Stimulated activated CD4-positive, alpha-beta T cell treated with anti-CD3 and anti-CD28 coated beads, Interleukin-4, amount 100 ng/mL, for 48 hours (primary cell): ENCODE results near the gene DBP.

Source experiments
- DNase-seq, 2 donors: peaks; one replicate each; pipeline ENCODE4 v3.0.0-alpha.2; 2020; ENCODE audit warnings: low read depth in 2 of 2

The DBP gene

GRCh38 chr19:48613024-48613851 lies 23.9 kb downstream of the DBP start:
- DNase-seq, result no peak

GRCh38 chr19:48611872-48612271 lies 25.3 kb downstream of the DBP start:
- DNase-seq, result no peak

- DNase-seq, result no peak
These were observed 27.5 kb downstream of the DBP start for GRCh38 chr19:48609571-48610108.

- DNase-seq, result no peak
These were observed 28.3 kb downstream of the DBP start for GRCh38 chr19:48608798-48609263.

- DNase-seq, result no peak
These were observed 29.8 kb downstream of the DBP start for GRCh38 chr19:48607359-48607755.

- no peak for DNase-seq
These were observed 30.5 kb downstream of the DBP start, which contains the start of gene SPACA4 for GRCh38 chr19:48606463-48607358. SPACA4 (plus strand) TSS chr19:48606742; CDS start chr19:48606979, 237 bp downstream.

GRCh38 chr19:48603850-48604249 lies 33.3 kb downstream of the DBP start:
- no peak for DNase-seq

- DNase-seq, result no peak
These were observed 33.7 kb downstream of the DBP start for GRCh38 chr19:48603449-48603848.

- no peak for DNase-seq
These were observed 34.2 kb downstream of the DBP start for GRCh38 chr19:48603001-48603400.

GRCh38 chr19:48600679-48601417 lies 36.3 kb downstream of the DBP start:
- DNase-seq, result no peak

GRCh38 chr19:48598996-48599700 lies 38.0 kb downstream of the DBP start:
- DNase-seq, result no peak

GRCh38 chr19:48596679-48597465 lies 40.3 kb downstream of the DBP start:
- DNase-seq, result no peak

- DNase-seq, result no peak
These were observed 40.9 kb downstream of the DBP start for GRCh38 chr19:48596237-48596636.

GRCh38 chr19:48595833-48596232 lies 41.3 kb downstream of the DBP start:
- DNase-seq, result no peak

- DNase-seq, result no peak
These were observed 42.0 kb downstream of the DBP start for GRCh38 chr19:48595171-48595570.

GRCh38 chr19:48591021-48591420 lies 46.2 kb downstream of the DBP start:
- no peak for DNase-seq

- DNase-seq, result peak; percentile 82 to 88
These were observed 48.3 kb downstream of the DBP start for GRCh38 chr19:48588670-48589401.

GRCh38 chr19:48587387-48587786 lies 49.8 kb downstream of the DBP start:
- no peak for DNase-seq

- DNase-seq, result no peak
These were observed 55.0 kb downstream of the DBP start for GRCh38 chr19:48582168-48582567.
